Measurements from ENCODE around the gene NADK2. TPM values are rescaled to one million over a fixed set of nuclear protein-coding genes. Genes with fewer than 3 reads are reported as not detected.

NADK2 gene
- total RNA-seq, 1 experiment from 2014 or later, result 12.2 TPM

- Mint-ChIP-seq H3K27me3 (ENCODE audit: low read depth) (no peaks in the 10 kb centered on the region; the same call in 1 of the 2 replicates), H3K9me3 (no peaks in the 10 kb centered on the region; a peak in 2 of 5 replicates), H3K4me1 (peaks cover 6 to 9% of the 10 kb centered on the region in 2 experiments), H3K4me3 (no peak overlapping the region), H3K36me3 (ENCODE audit: insufficient read depth in 1 of 3, low read depth in 3 of 3) (no peaks in the 10 kb centered on the region), H3K27ac (no peak overlapping the region)
- no peak overlapping the region for H3K9ac ChIP-seq (ENCODE audit: extremely low read depth, insufficient read length, low read length)
- no peak overlapping the region for H4K5ac ChIP-seq (ENCODE audit: insufficient read length, low read depth, low read length)
- no peak overlapping the region for H2AFZ ChIP-seq (ENCODE audit: low read length)
- no peaks in the 10 kb centered on the region for H4K20me1 ChIP-seq (ENCODE audit: control insufficient read depth, insufficient read depth, insufficient read length)
- no peak for DNase-seq
- no peak overlapping the region for H4K8ac ChIP-seq (replicated peaks; ENCODE audit: insufficient read length, low read depth, low read length)
- H2BK15ac ChIP-seq (ENCODE audit: low read depth, low read length), result no peak overlapping the region
- no peaks in the 10 kb centered on the region for H3K23me2 ChIP-seq (ENCODE audit: insufficient read length, low read depth, low read length, poor library complexity, severe bottlenecking)
- H2BK12ac ChIP-seq (ENCODE audit: insufficient read length, low read depth, low read length), result no peak overlapping the region
- H3K14ac ChIP-seq (ENCODE audit: insufficient read depth, low read length), result no peak overlapping the region
- no CpG with 5 or more reads among the region's 3 CpGs for WGBS (ENCODE audit: extremely low coverage, insufficient read length, low lambda C conversion rate)
- no peaks in the 10 kb centered on the region for H3K27me3 ChIP-seq (ENCODE audit: insufficient read depth, low read length)
- H3K4ac ChIP-seq (ENCODE audit: low read depth, low read length), result no peak overlapping the region
- H3K27ac ChIP-seq (ENCODE audit: insufficient read length, low read depth, low read length), result no peak overlapping the region
- H3K56ac ChIP-seq (ENCODE audit: insufficient read length, low read depth, low read length), result no peak overlapping the region
- no peak for TF ChIP-seq CTCF (conservative IDR thresholded peaks at IDR 0.05)
- no peak overlapping the region for H3K4me2 ChIP-seq (ENCODE audit: insufficient read depth, insufficient read length, low read length)
- no peaks in the 10 kb centered on the region for H3K9me3 ChIP-seq (ENCODE audit: control insufficient read depth, low read depth, low read length)
- H3K79me2 ChIP-seq (ENCODE audit: insufficient read depth, low read length), result no peaks in the 10 kb centered on the region
- no peak overlapping the region for H2BK120ac ChIP-seq (ENCODE audit: low read depth, low read length, poor library complexity, severe bottlenecking)
- H3K79me1 ChIP-seq (ENCODE audit: insufficient read depth, low read depth, low read length, poor library complexity, severe bottlenecking), result no peaks in the 10 kb centered on the region
- H2BK5ac ChIP-seq (ENCODE audit: insufficient read length, low read length), result no peak overlapping the region
- no peak overlapping the region for H2BK20ac ChIP-seq (ENCODE audit: low read depth, low read length, poor library complexity, severe bottlenecking)
- no peak overlapping the region for H2AK5ac ChIP-seq (ENCODE audit: insufficient read length, low read length)
- H3K4me1 ChIP-seq (ENCODE audit: insufficient read depth, low read length), result no peaks in the 10 kb centered on the region
- no peak overlapping the region for H3K18ac ChIP-seq (ENCODE audit: insufficient read length, low read depth, low read length)
- H4K91ac ChIP-seq (ENCODE audit: insufficient read length, low read depth, low read length), result no peak overlapping the region
- no peak overlapping the region for H3T11ph ChIP-seq (ENCODE audit: low read length)
- H3K23ac ChIP-seq (ENCODE audit: insufficient read length, low read depth, low read length), result no peak overlapping the region
These were observed 29.3 kb upstream of the NADK2 start for GRCh38 chr5:36270876-36271575.
